ENCODE results near the gene STK39.

STK39 gene

DNA sequence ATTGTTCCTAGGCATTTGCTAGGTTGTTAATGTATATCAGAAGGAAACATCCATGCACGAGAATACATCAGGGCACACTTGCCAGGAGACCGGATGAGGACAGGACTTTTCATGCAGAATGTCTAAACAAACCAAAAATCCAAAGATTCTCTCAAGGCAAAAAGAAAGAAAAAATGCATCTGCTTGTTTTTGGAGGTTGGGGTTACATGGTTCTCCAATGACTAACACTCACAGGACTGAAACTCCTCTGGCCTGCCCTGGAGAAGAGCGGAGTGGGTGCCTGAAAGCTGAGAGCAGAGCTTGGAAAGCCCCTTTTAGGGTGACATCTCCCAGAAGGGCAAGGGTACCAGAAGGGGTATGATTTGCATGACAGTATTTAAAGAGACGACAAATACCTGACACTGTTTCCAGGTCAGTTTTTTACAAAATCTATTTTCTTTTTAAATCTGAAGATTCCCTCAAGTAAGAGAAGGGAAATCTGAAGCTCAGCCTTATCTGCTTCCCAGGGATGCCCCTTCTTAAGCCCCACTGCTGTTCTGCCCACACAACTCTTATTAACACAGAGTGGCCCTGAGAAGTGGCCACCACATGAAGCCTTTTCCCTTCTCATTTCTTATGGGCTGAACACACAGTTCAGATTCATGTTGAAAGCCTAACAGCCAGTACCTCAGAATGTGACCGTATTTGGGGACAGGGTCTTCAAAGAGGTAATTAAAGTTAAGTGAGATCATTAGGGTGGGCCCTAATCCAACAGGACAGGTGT is 216.4 kb downstream of the STK39 start:
- no peak overlapping the region for H3K27ac ChIP-seq (ENCODE audit: low read length)
- no peaks in the 10 kb centered on the region for H3K9me3 ChIP-seq (ENCODE audit: control insufficient read depth in 1 of 2, low read length in 2 of 2)
- H3K4me3 ChIP-seq (ENCODE audit: low read depth in 1 of 2, low read length in 2 of 2), result no peak overlapping the region

GRCh38 chr2:168029071-168029470 is 218.3 kb downstream of the STK39 start:
- Histone ChIP-seq H3K27me3 (ENCODE audit: low read depth, low read length) (no peaks in the 10 kb centered on the region), H3K27ac (ENCODE audit: low read length) (no peak overlapping the region), H3K4me1 (ENCODE audit: control insufficient read depth in 1 of 2, insufficient read depth in 2 of 2, low read length in 2 of 2) (peaks cover 4 to 12% of the 10 kb centered on the region in 2 donors), H3K4me3 (ENCODE audit: low read depth in 1 of 2, low read length in 2 of 2) (no peak overlapping the region), H3K36me3 (ENCODE audit: control insufficient read depth in 1 of 2, insufficient read depth in 2 of 2, low read length in 2 of 2) (no peaks in the 10 kb centered on the region), H3K9me3 (ENCODE audit: control insufficient read depth in 1 of 2, low read length in 2 of 2) (no peaks in the 10 kb centered on the region)

More for the DNA sequence above, 216.4 kb downstream of the STK39 start:
- Histone ChIP-seq H3K36me3 (ENCODE audit: control insufficient read depth in 1 of 2, insufficient read depth in 2 of 2, low read length in 2 of 2) (no peaks in the 10 kb centered on the region), H3K27me3 (ENCODE audit: low read depth, low read length) (no peaks in the 10 kb centered on the region), H3K4me1 (ENCODE audit: control insufficient read depth in 1 of 2, insufficient read depth in 2 of 2, low read length in 2 of 2) (peaks cover 0 to 12% of the 10 kb centered on the region in 2 donors)

DNA sequence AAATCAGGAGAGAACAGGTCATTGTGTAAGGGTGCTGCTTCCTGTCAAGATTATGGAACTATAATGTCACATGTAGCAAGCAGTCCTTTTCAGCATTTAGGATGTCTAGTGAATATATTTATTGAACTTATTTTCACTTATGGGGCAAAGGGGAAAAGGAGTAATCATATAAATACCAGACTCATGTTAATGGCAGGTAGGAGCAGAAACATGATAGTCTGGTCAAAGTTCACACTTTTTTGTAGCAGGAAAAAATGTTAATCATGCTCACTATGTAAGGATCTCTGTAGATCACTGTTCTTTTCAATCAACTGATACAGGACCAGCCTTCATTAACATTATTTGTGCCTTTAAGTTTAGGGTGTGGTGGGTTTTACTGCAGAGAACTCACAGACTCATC is 219.0 kb downstream of the STK39 start:
- H3K36me3 ChIP-seq (ENCODE audit: control insufficient read depth in 1 of 2, insufficient read depth in 2 of 2, low read length in 2 of 2), result no peaks in the 10 kb centered on the region
- H3K27me3 ChIP-seq (ENCODE audit: low read depth, low read length), result no peaks in the 10 kb centered on the region
- no peaks in the 10 kb centered on the region for H3K9me3 ChIP-seq (ENCODE audit: control insufficient read depth in 1 of 2, low read length in 2 of 2)
- H3K4me3 ChIP-seq (ENCODE audit: low read depth in 1 of 2, low read length in 2 of 2), result no peak overlapping the region
- peaks cover 4 to 12% of the 10 kb centered on the region in 2 donors for H3K4me1 ChIP-seq (ENCODE audit: control insufficient read depth in 1 of 2, insufficient read depth in 2 of 2, low read length in 2 of 2)
- H3K27ac ChIP-seq (ENCODE audit: low read length), result no peak overlapping the region

- Histone ChIP-seq H3K27me3 (ENCODE audit: low read depth, low read length) (no peaks in the 10 kb centered on the region), H3K4me1 (ENCODE audit: control insufficient read depth in 1 of 2, insufficient read depth in 2 of 2, low read length in 2 of 2) (peaks cover 4 to 17% of the 10 kb centered on the region in 2 donors), H3K36me3 (ENCODE audit: control insufficient read depth in 1 of 2, insufficient read depth in 2 of 2, low read length in 2 of 2) (no peaks in the 10 kb centered on the region), H3K4me3 (ENCODE audit: low read depth in 1 of 2, low read length in 2 of 2) (no peak overlapping the region), H3K27ac (ENCODE audit: low read length) (no peak overlapping the region), H3K9me3 (ENCODE audit: control insufficient read depth in 1 of 2, low read length in 2 of 2) (no peaks in the 10 kb centered on the region)
Measured at GRCh38 chr2:168025487-168026202, 221.8 kb downstream of the STK39 start.

DNA sequence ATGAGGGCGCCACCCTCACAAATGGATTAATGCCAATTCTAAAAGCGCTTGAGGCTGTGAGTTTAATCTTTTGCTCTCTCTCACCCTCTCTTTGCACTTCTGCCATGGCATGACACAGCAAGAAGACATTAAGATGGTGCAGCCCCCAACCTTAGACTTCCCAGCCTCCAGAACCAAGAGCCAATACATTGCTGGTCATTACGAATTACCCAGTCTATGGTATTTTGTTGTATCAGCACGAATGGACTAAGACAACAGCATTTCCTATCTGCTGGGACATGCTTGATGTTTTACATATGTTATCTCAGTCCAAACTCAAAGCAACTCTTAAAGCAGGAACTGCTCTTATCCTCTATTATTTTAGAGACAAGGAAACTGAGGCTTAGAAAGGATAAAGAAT is 222.9 kb downstream of the STK39 start:
- no peak overlapping the region for H3K27ac ChIP-seq (ENCODE audit: low read length)
- H3K9me3 ChIP-seq (ENCODE audit: control insufficient read depth in 1 of 2, low read length in 2 of 2), result no peaks in the 10 kb centered on the region
- H3K36me3 ChIP-seq (ENCODE audit: control insufficient read depth in 1 of 2, insufficient read depth in 2 of 2, low read length in 2 of 2), result no peaks in the 10 kb centered on the region
- peaks cover 4 to 14% of the 10 kb centered on the region in 2 donors for H3K4me1 ChIP-seq (ENCODE audit: control insufficient read depth in 1 of 2, insufficient read depth in 2 of 2, low read length in 2 of 2)
- H3K4me3 ChIP-seq (ENCODE audit: low read depth in 1 of 2, low read length in 2 of 2), result no peak overlapping the region
- H3K27me3 ChIP-seq (ENCODE audit: low read depth, low read length), result no peaks in the 10 kb centered on the region

GRCh38 chr2:168021800-168022587 is 225.4 kb downstream of the STK39 start:
- no peaks in the 10 kb centered on the region for H3K9me3 ChIP-seq (ENCODE audit: control insufficient read depth in 1 of 2, low read length in 2 of 2)
- H3K27me3 ChIP-seq (ENCODE audit: low read depth, low read length), result no peaks in the 10 kb centered on the region
- no peak overlapping the region for H3K4me3 ChIP-seq (ENCODE audit: low read depth in 1 of 2, low read length in 2 of 2)

GRCh38 chr2:168015274-168015953 is 232.0 kb downstream of the STK39 start:
- H3K27me3 ChIP-seq (ENCODE audit: low read depth, low read length), result no peaks in the 10 kb centered on the region
- no peaks in the 10 kb centered on the region for H3K9me3 ChIP-seq (ENCODE audit: control insufficient read depth in 1 of 2, low read length in 2 of 2)
- no peak overlapping the region for H3K27ac ChIP-seq (ENCODE audit: low read length)

More at GRCh38 chr2:168021800-168022587, 225.4 kb downstream of the STK39 start:
- Histone ChIP-seq H3K4me1 (ENCODE audit: control insufficient read depth in 1 of 2, insufficient read depth in 2 of 2, low read length in 2 of 2) (peaks cover 4 to 5% of the 10 kb centered on the region in 2 donors), H3K27ac (ENCODE audit: low read length) (no peak overlapping the region), H3K36me3 (ENCODE audit: control insufficient read depth in 1 of 2, insufficient read depth in 2 of 2, low read length in 2 of 2) (no peaks in the 10 kb centered on the region)

DNA sequence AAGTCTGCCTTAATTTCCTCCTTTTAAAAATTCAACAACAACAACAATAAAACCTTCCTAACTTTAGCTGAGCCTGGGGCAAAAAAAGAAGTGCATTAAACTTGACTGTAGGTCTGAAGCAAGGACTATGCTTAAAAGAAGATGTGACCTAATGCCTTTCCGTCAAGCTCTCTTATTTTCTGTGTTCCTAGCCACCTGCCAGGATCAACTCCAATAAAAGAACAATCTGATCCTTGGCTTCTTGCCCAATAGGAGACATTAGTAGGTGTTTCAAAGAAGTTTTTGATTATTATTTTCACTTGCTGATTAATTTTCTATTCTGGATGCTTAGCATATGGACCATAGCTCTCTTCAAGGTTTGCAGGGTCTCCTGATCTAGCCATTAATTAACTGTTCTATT is 237.5 kb downstream of the STK39 start:
- no peak overlapping the region for H3K4me3 ChIP-seq (ENCODE audit: low read depth in 1 of 2, low read length in 2 of 2)

More at GRCh38 chr2:168015274-168015953, 232.0 kb downstream of the STK39 start:
- Histone ChIP-seq H3K4me3 (ENCODE audit: low read depth in 1 of 2, low read length in 2 of 2) (no peak overlapping the region), H3K36me3 (ENCODE audit: control insufficient read depth in 1 of 2, insufficient read depth in 2 of 2, low read length in 2 of 2) (peaks cover 8 to 17% of the 10 kb centered on the region in 2 donors), H3K4me1 (ENCODE audit: control insufficient read depth in 1 of 2, insufficient read depth in 2 of 2, low read length in 2 of 2) (no peaks in the 10 kb centered on the region)

GRCh38 chr2:168008646-168009195 is 238.7 kb downstream of the STK39 start:
- Histone ChIP-seq H3K4me3 (ENCODE audit: low read depth in 1 of 2, low read length in 2 of 2) (no peak overlapping the region), H3K36me3 (ENCODE audit: control insufficient read depth in 1 of 2, insufficient read depth in 2 of 2, low read length in 2 of 2) (peaks cover 8 to 14% of the 10 kb centered on the region in 2 donors), H3K27me3 (ENCODE audit: low read depth, low read length) (no peaks in the 10 kb centered on the region), H3K9me3 (ENCODE audit: control insufficient read depth in 1 of 2, low read length in 2 of 2) (no peaks in the 10 kb centered on the region), H3K4me1 (ENCODE audit: control insufficient read depth in 1 of 2, insufficient read depth in 2 of 2, low read length in 2 of 2) (no peaks in the 10 kb centered on the region), H3K27ac (ENCODE audit: low read length) (no peak overlapping the region)

More for the DNA sequence above, 237.5 kb downstream of the STK39 start:
- Histone ChIP-seq H3K9me3 (ENCODE audit: control insufficient read depth in 1 of 2, low read length in 2 of 2) (no peaks in the 10 kb centered on the region), H3K27ac (ENCODE audit: low read length) (no peak overlapping the region), H3K4me1 (ENCODE audit: control insufficient read depth in 1 of 2, insufficient read depth in 2 of 2, low read length in 2 of 2) (no peaks in the 10 kb centered on the region), H3K36me3 (ENCODE audit: control insufficient read depth in 1 of 2, insufficient read depth in 2 of 2, low read length in 2 of 2) (peaks cover 11 to 14% of the 10 kb centered on the region in 2 donors), H3K27me3 (ENCODE audit: low read depth, low read length) (no peaks in the 10 kb centered on the region)

DNA sequence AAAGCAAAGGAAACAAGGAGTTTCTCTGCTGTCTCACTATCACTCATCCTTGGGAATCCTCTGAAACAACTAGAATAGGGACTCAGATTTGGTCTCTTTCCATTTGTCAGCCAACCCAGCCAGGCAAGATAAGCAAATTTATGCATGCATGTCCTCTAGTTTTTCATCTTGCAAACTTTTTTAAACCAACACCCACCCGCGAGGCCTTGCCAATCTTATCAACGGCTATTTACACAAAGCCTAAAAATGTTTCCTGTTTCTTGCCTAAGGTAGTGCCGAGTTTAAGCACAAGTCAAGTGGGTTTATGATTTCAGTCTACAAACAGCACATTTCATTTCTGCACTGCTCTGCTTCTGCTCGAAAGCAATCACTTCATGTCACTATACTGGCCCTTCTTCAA is 240.9 kb downstream of the STK39 start:
- Histone ChIP-seq H3K36me3 (ENCODE audit: control insufficient read depth in 1 of 2, insufficient read depth in 2 of 2, low read length in 2 of 2) (peaks cover 0 to 5% of the 10 kb centered on the region in 2 donors), H3K27ac (ENCODE audit: low read length) (no peak overlapping the region), H3K4me3 (ENCODE audit: low read depth in 1 of 2, low read length in 2 of 2) (no peak overlapping the region), H3K9me3 (ENCODE audit: control insufficient read depth in 1 of 2, low read length in 2 of 2) (no peaks in the 10 kb centered on the region), H3K4me1 (ENCODE audit: control insufficient read depth in 1 of 2, insufficient read depth in 2 of 2, low read length in 2 of 2) (no peaks in the 10 kb centered on the region), H3K27me3 (ENCODE audit: low read depth, low read length) (no peaks in the 10 kb centered on the region)

All from muscle layer of duodenum (tissue), 2 donors.